Neural progenitor cell (in vitro differentiated cells): ENCODE data around the gene LCMT1.

ENCODE experiments used
- EZH2 ChIP-seq: fragments of 200-600 bp; sonication (generic); IDR thresholded peaks from 2 replicates; pipeline ENCODE4 v1.6.1; 2017; ENCODE audit warnings: antibody characterized with exemption, mild to moderate bottlenecking, moderate library complexity
- EZH2phosphoT487 ChIP-seq: fragments of 200-600 bp; sonication (generic); IDR thresholded peaks from 2 replicates; pipeline ENCODE4 v1.6.1; 2017; ENCODE audit warnings: antibody characterized with exemption
- TF ChIP-seq, protein P1 (sequence below): fragments of 200-600 bp; sonication (generic); IDR thresholded peaks from 2 replicates; pipeline ENCODE4 v1.5.1; 2017; ENCODE audit warnings: antibody characterized with exemption, mild to moderate bottlenecking

DNA sequence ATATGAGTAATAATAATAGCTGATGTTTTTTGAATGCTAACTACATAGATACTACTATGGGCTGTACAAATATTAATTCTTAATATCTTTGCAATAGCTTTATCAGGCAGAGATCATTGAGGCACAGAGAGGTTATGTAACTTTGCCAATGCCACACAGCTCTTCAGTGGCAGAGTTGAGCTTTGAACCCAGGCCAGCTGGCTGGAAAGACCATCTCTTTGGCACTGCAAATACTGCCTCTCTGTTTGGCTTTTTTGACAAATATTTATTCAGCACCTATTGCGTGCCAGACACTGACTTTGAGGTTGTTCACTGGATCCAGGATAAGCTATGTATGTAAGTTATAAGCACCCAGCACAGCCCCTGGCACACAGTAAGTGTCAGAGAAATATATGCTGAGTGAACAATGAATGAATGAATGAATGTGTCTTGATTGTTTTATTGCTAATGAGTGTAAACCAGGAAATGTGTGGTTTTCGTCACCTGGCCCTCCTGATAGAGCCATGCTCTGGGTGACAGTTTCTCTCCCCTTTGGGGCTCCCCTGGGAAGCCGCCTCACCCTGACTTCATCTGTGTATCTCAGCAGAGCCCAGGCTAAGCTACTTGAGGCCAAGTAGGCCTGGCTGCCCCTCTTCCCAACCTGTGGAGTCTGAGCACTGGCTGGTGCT lies 107.7 kb downstream of the LCMT1 start:
- TF ChIP-seq, protein P1, sequence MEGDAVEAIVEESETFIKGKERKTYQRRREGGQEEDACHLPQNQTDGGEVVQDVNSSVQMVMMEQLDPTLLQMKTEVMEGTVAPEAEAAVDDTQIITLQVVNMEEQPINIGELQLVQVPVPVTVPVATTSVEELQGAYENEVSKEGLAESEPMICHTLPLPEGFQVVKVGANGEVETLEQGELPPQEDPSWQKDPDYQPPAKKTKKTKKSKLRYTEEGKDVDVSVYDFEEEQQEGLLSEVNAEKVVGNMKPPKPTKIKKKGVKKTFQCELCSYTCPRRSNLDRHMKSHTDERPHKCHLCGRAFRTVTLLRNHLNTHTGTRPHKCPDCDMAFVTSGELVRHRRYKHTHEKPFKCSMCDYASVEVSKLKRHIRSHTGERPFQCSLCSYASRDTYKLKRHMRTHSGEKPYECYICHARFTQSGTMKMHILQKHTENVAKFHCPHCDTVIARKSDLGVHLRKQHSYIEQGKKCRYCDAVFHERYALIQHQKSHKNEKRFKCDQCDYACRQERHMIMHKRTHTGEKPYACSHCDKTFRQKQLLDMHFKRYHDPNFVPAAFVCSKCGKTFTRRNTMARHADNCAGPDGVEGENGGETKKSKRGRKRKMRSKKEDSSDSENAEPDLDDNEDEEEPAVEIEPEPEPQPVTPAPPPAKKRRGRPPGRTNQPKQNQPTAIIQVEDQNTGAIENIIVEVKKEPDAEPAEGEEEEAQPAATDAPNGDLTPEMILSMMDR: no peak
- no peak for TF ChIP-seq EZH2
- no peak for TF ChIP-seq EZH2phosphoT487
